GM23338 (cell line): ENCODE measurements around the gene GUCY1A1. TPM values are rescaled to one million over a fixed set of nuclear protein-coding genes. Genes with fewer than 3 reads are reported as not detected.
A peak's percentile ranks its signal among the peaks of the same experiment; 100 is the strongest.

ENCODE experiments used
- ATAC-seq: fragments of 200-7000 bp; cut with Tn5 transposase; 3 replicates; pipeline ENCODE4 v1.9.1; 2020
- DNase-seq: peaks from one replicate; pipeline ENCODE4 v3.0.0-alpha.2; 2015; ENCODE audit warnings: low spot score
- H2AFZ ChIP-seq: fragments of 200-600 bp; sonication (generic); 2 replicates; pipeline ENCODE4 v1.8.0; 2016; ENCODE audit warnings: antibody characterized with exemption, mild to moderate bottlenecking, moderate library complexity
- H3F3A ChIP-seq: fragments of 200-600 bp; sonication (generic); replicated peaks from 2 replicates; pipeline ENCODE4 v1.8.0; 2017; ENCODE audit warnings: antibody characterized with exemption, mixed run types, low read depth
- H3K27ac ChIP-seq: fragments of 200-600 bp; sonication (generic); 2 replicates; pipeline ENCODE4 v1.6.1; 2016; ENCODE audit warnings: low read depth
- H3K27me3 ChIP-seq: fragments of 200-600 bp; sonication (generic); 2 replicates; pipeline ENCODE4 v1.8.0; 2016; ENCODE audit warnings: mild to moderate bottlenecking, mixed run types, moderate library complexity; ENCODE audit not compliant: insufficient read depth
- H3K36me3 ChIP-seq: fragments of 200-600 bp; sonication (generic); 2 replicates; pipeline ENCODE4 v1.8.0; 2016; ENCODE audit warnings: mild to moderate bottlenecking; ENCODE audit not compliant: insufficient read depth
- H3K4me1 ChIP-seq: fragments of 200-600 bp; sonication (generic); 2 replicates; pipeline ENCODE4 v1.8.0; 2016; ENCODE audit warnings: mild to moderate bottlenecking, moderate library complexity; ENCODE audit not compliant: insufficient read depth
- H3K4me2 ChIP-seq: fragments of 200-600 bp; sonication (generic); 2 replicates; pipeline ENCODE4 v1.7.1; 2017; ENCODE audit warnings: mixed run types
- H3K4me3 ChIP-seq: fragments of 200-600 bp; sonication (generic); 2 replicates; pipeline ENCODE4 v1.6.1; 2016; ENCODE audit warnings: mixed run types
- H3K79me2 ChIP-seq: fragments of 200-600 bp; sonication (generic); replicated peaks from 2 replicates; pipeline ENCODE4 v1.8.0; 2017; ENCODE audit warnings: mild to moderate bottlenecking; ENCODE audit not compliant: insufficient read depth
- H3K9me2 ChIP-seq: fragments of 200-600 bp; sonication (generic); 2 replicates; pipeline ENCODE4 v1.8.0; 2017; ENCODE audit not compliant: insufficient read depth
- H4K20me1 ChIP-seq: fragments of 200-600 bp; sonication (generic); replicated peaks from 2 replicates; pipeline ENCODE4 v1.8.0; 2017; ENCODE audit warnings: mild to moderate bottlenecking; ENCODE audit not compliant: insufficient read depth
- H3K27ac Mint-ChIP-seq: 2 replicates; pipeline ENCODE4 v1.8.0; 2020; ENCODE audit warnings: inconsistent platforms, mild to moderate bottlenecking, moderate library complexity, mixed read lengths
- H3K27me3 Mint-ChIP-seq: 3 replicates; pipeline ENCODE4 v1.8.0; 2022; ENCODE audit warnings: low read depth, mild to moderate bottlenecking, moderate library complexity, mixed read lengths, inconsistent platforms; ENCODE audit not compliant: insufficient read depth, poor library complexity
- H3K36me3 Mint-ChIP-seq: 3 replicates; pipeline ENCODE4 v1.8.0; 2021; ENCODE audit warnings: low read depth, mild to moderate bottlenecking, inconsistent platforms, moderate library complexity, mixed read lengths
- H3K4me1 Mint-ChIP-seq: 3 replicates; pipeline ENCODE4 v1.8.0; 2020; ENCODE audit warnings: mild to moderate bottlenecking, inconsistent platforms, mixed read lengths
- H3K4me3 Mint-ChIP-seq: 3 replicates; pipeline ENCODE4 v1.8.0; 2021; ENCODE audit warnings: moderate library complexity, mild to moderate bottlenecking, inconsistent platforms, mixed read lengths
- H3K9me3 Mint-ChIP-seq: 3 replicates; pipeline ENCODE4 v1.8.0; 2020; ENCODE audit warnings: moderate library complexity, mild to moderate bottlenecking, inconsistent platforms, mixed read lengths
- EZH2 ChIP-seq: fragments of 200-600 bp; sonication (generic); IDR thresholded peaks from one replicate; pipeline ENCODE4 v1.8.0; 2017; ENCODE audit warnings: antibody characterized with exemption, mild to moderate bottlenecking, low read depth; ENCODE audit not compliant: unreplicated experiment
- EZH2phosphoT487 ChIP-seq: fragments of 200-600 bp; sonication (generic); IDR thresholded peaks from one replicate; pipeline ENCODE4 v1.8.1; 2018; ENCODE audit warnings: antibody characterized with exemption; ENCODE audit not compliant: unreplicated experiment
- POLR2AphosphoS5 ChIP-seq: IDR thresholded peaks from 2 replicates; pipeline ENCODE4 v1.6.1; 2016; ENCODE audit warnings: antibody characterized with exemption, low read depth
- ZNF331 ChIP-seq: fragments of 250-450 bp; sonication (Bioruptor Pico); IDR thresholded peaks from 2 replicates; pipeline ENCODE4 v1.5.0; 2020; ENCODE audit warnings: low read depth, mild to moderate bottlenecking, moderate library complexity
- polyA plus RNA-seq: library from polyadenylated mRNA; unstranded; fragments of >200 nt; fragmentation: Nextera tagmentation; extraction: Ambion mirVana; gene quantifications from 2 replicates; pipeline ENCODE4 v1.2.1, GENCODE V29; 2016
- total RNA-seq: library from RNA; depleted of rRNA; stranded (reverse); fragments of >200 nt; shearing (Covaris generic); gene quantifications from 2 replicates; pipeline ENCODE4 v1.2.3, GENCODE V29; 2014
- TF ChIP-seq, protein P1 (sequence below): IDR thresholded peaks from one replicate; pipeline ENCODE4 v1.6.1; 2018; ENCODE audit warnings: antibody characterized with exemption; ENCODE audit not compliant: unreplicated experiment

GUCY1A1 gene
- total and polyA plus RNA-seq, 2 experiments from 2014 or later, result not detected

DNA sequence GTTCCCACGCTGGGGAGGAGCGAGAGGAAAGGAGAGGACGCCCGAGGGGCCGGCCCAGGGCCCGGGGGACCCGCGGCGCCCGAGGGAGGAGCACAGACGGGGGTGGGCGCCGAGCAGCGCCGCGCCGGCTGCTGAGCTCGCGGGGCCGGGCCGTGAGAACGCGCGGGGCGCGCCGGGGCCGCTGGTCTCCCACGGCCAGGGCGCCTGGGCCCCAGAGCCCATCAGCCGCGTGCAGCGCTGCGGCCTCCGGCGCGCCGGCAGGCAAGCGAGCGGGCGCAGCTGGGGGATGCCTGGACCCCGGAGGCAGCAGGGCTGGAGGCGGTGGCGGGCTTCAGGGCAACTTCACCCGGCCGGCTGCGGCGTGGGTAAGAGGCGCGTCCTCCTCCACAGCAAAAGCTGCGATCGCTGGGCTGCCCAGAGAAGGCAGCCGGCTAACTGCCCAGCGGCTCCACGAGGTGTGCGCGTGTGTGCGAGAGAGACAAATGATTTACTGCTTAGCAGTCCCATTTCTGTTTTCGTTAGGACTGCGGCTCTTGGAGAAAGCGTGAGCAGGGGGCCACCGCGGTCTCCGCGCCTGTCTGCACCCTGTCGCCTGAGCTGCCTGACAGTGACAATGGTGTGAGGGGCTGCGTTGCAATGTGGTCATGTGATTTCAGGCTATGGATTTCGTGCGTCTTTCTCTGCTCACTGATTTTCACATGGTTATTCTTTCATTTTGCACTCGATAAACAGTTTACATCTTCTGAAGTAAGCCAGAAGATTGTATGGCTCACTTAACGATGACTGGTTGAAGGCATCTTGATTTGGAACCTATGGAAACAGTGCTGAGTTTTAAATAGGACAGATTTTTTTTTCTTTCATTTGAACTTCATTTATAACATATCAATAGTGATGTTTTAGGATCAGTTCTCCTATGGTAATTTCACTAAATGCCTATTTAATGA, 1.2 kb downstream of the GUCY1A1 start:
- Mint-ChIP-seq H3K9me3 (no peaks in the 10 kb centered on the region; the same call in 2 of the 3 replicates), H3K36me3 (no peaks in the 10 kb centered on the region), H3K4me3 (peak overlapping the region; percentile 79), H3K4me1 (peaks cover 13% of the 10 kb centered on the region), H3K27me3 (peaks cover 53% of the 10 kb centered on the region), H3K27ac (no peak overlapping the region)
- ATAC-seq (peak; percentile 68), DNase-seq (peak; percentile 60)
- H3F3A ChIP-seq, result no peaks in the 10 kb centered on the region
- no peak overlapping the region for H3K27ac ChIP-seq
- no peaks in the 10 kb centered on the region for H3K36me3 ChIP-seq
- H2AFZ ChIP-seq, result peak overlapping the region; percentile 99
- peak overlapping the region; percentile 66 for H3K4me3 ChIP-seq
- H3K4me2 ChIP-seq, result peak overlapping the region; percentile 89
- no peaks in the 10 kb centered on the region; the same call in 1 of the 2 replicates for H3K4me1 ChIP-seq
- no peaks in the 10 kb centered on the region for H3K9me2 ChIP-seq
- H3K27me3 ChIP-seq, result peaks cover 99% of the 10 kb centered on the region
- peaks cover 5% of the 10 kb centered on the region for H4K20me1 ChIP-seq
- H3K79me2 ChIP-seq, result no peaks in the 10 kb centered on the region
- TF ChIP-seq EZH2 (peak; percentile 83), EZH2phosphoT487 (peak; percentile 50)
- TF ChIP-seq, protein P1, sequence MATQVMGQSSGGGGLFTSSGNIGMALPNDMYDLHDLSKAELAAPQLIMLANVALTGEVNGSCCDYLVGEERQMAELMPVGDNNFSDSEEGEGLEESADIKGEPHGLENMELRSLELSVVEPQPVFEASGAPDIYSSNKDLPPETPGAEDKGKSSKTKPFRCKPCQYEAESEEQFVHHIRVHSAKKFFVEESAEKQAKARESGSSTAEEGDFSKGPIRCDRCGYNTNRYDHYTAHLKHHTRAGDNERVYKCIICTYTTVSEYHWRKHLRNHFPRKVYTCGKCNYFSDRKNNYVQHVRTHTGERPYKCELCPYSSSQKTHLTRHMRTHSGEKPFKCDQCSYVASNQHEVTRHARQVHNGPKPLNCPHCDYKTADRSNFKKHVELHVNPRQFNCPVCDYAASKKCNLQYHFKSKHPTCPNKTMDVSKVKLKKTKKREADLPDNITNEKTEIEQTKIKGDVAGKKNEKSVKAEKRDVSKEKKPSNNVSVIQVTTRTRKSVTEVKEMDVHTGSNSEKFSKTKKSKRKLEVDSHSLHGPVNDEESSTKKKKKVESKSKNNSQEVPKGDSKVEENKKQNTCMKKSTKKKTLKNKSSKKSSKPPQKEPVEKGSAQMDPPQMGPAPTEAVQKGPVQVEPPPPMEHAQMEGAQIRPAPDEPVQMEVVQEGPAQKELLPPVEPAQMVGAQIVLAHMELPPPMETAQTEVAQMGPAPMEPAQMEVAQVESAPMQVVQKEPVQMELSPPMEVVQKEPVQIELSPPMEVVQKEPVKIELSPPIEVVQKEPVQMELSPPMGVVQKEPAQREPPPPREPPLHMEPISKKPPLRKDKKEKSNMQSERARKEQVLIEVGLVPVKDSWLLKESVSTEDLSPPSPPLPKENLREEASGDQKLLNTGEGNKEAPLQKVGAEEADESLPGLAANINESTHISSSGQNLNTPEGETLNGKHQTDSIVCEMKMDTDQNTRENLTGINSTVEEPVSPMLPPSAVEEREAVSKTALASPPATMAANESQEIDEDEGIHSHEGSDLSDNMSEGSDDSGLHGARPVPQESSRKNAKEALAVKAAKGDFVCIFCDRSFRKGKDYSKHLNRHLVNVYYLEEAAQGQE, result no peak

- Histone ChIP-seq H4K20me1 (peaks cover 5% of the 10 kb centered on the region), H3K4me3 (no peak overlapping the region), H3K4me2 (no peak overlapping the region), H3K79me2 (no peaks in the 10 kb centered on the region), H3K4me1 (no peaks in the 10 kb centered on the region; the same call in 1 of the 2 replicates), H3F3A (no peaks in the 10 kb centered on the region), H2AFZ (no peak overlapping the region), H3K9me2 (no peaks in the 10 kb centered on the region), H3K36me3 (no peaks in the 10 kb centered on the region), H3K27ac (no peak overlapping the region), H3K27me3 (peaks cover 89% of the 10 kb centered on the region)
- no peak for ATAC-seq
- H3K9me3 Mint-ChIP-seq, result no peaks in the 10 kb centered on the region; the same call in 2 of the 3 replicates
- H3K36me3 Mint-ChIP-seq, result no peaks in the 10 kb centered on the region
- DNase-seq, result no peak
- TF ChIP-seq ZNF331 (CRISPR knock-in tag) (no peak), POLR2AphosphoS5 (no peak), EZH2 (no peak)
- H3K4me1 Mint-ChIP-seq, result peaks cover 13% of the 10 kb centered on the region
- H3K4me3 Mint-ChIP-seq, result no peak overlapping the region
- peaks cover 53% of the 10 kb centered on the region for H3K27me3 Mint-ChIP-seq
- no peak overlapping the region for H3K27ac Mint-ChIP-seq
These were observed 2.1 kb downstream of the GUCY1A1 start for GRCh38 chr4:155668707-155669220.
